ENCODE results near the gene C1QTNF4. TPM values are rescaled to one million over a fixed set of nuclear protein-coding genes. Genes with fewer than 3 reads are reported as not detected.

C1QTNF4 gene
- total and polyA plus RNA-seq, 9 of the 15 experiments (the other 6 are each of a cell fraction or from before 2014, with no cell fraction given): not detected

- BruUV-seq (replicated peaks): no TSS peak
- TF ChIP-seq ZEB2 (IDR thresholded peaks at IDR 0.05) (no peak), SMARCB1 (IDR thresholded peaks at IDR 0.05; ENCODE audit: insufficient read length, low read depth) (no peak), PATZ1 (CRISPR knock-in tag; IDR thresholded peaks at IDR 0.05; ENCODE audit: borderline replicate concordance) (no peak), ZFX (CRISPR knock-in tag; IDR thresholded peaks at IDR 0.05) (no peak), NUFIP1 (IDR thresholded peaks at IDR 0.05; ENCODE audit: partially characterized antibody) (no peak), RAD21 (CRISPR knock-in tag; conservative IDR thresholded peaks at IDR 0.05 in 1 of 2, IDR thresholded peaks at IDR 0.05 in 1 of 2) (no peak), NKRF (IDR thresholded peaks at IDR 0.05; ENCODE audit: borderline replicate concordance) (no peak), MCM7 (IDR thresholded peaks at IDR 0.05) (no peak), SRSF3 (IDR thresholded peaks at IDR 0.05; ENCODE audit: insufficient read depth, low read length) (no peak), SLC30A9 (CRISPR knock-in tag; IDR thresholded peaks at IDR 0.05) (no peak)
These were observed 10.4 kb downstream of the C1QTNF4 start for GRCh38 chr11:47583844-47584243.

More at GRCh38 chr11:47583844-47584243, 10.4 kb downstream of the C1QTNF4 start:
- Histone ChIP-seq H3K9ac (ENCODE audit: insufficient read depth in 1 of 2, low read depth in 2 of 2, low read length in 2 of 2) (no peak overlapping the region), H3K9me3 (replicated peaks; ENCODE audit: control insufficient read depth, insufficient read depth, low read depth, low read length) (no peaks in the 10 kb centered on the region), H4K20me1 (replicated peaks; ENCODE audit: control insufficient read depth, insufficient read depth, low read length) (no peaks in the 10 kb centered on the region), H2AFZ (ENCODE audit: low read depth, low read length) (no peak overlapping the region), H3K4me1 (replicated peaks in 1 of 2; ENCODE audit: control insufficient read depth in 2 of 2, insufficient read depth in 2 of 2, low read length in 2 of 2) (peaks cover 0 to 11% of the 10 kb centered on the region in 2 experiments; a peak in 4 of 5 replicates), H3K4me2 (ENCODE audit: insufficient read depth, low read length) (no peak overlapping the region), H3K27ac (ENCODE audit: extremely low read depth, low read depth, low read length) (no peak overlapping the region), H3K79me2 (ENCODE audit: control insufficient read depth, insufficient read depth, low read length) (peaks cover 28% of the 10 kb centered on the region), H3K4me3 (no peak overlapping the region), H3K9me1 (ENCODE audit: control insufficient read depth, insufficient read depth, low read length) (no peaks in the 10 kb centered on the region), H3K27me3 (ENCODE audit: control insufficient read depth in 2 of 2, insufficient read depth in 2 of 2, low read length in 2 of 2) (no peaks in the 10 kb centered on the region; a peak in 1 of 5 replicates), H3K36me3 (ENCODE audit: control insufficient read depth, insufficient read depth, low read length) (peaks cover 56% of the 10 kb centered on the region)
- intact Hi-C loops (cut with micrococcal nuclease): no loop called here
- ChIA-PET CTCF (ENCODE audit: low intra/inter-chr PET ratio) (no interaction called here), POLR2A (interaction anchor here (0.8 to 4.2 kb wide), 3 partner anchors 11 to 16 kb away, joined by 3 to 35 read pairs (median 3); partner anchors contain the start of gene C1QTNF4)
- in situ Hi-C loops (cut with MboI): no loop called here
- 94% methylated on average over 5 of the region's 5 CpGs for WGBS (ENCODE audit: insufficient coverage, low coverage, missing lambda C conversion rate)
- FAIRE-seq (no peak), DNase-seq (ENCODE audit: extremely low read depth in 1 of 4, low spot score in 3 of 4) (no peak), ATAC-seq (no peak)

All from K562 (cell line).